Fibroblast of skin of left biceps (primary cell): ENCODE results near the gene ASTN2.

ENCODE experiments used
- DNase-seq, 2 experiments: peaks; one replicate each; pipeline ENCODE4 v3.0.0-alpha.2; 2013; ENCODE audit warnings: low read depth in 2 of 2

ASTN2 gene

GRCh38 chr9:116815835-116816234, 599.0 kb downstream of the ASTN2 start:
- DNase-seq, result no peak

GRCh38 chr9:116813031-116813300, 601.9 kb downstream of the ASTN2 start:
- DNase-seq, result no peak

- DNase-seq, result no peak
These were observed 602.4 kb downstream of the ASTN2 start for GRCh38 chr9:116812231-116813030.

GRCh38 chr9:116809656-116810055, 605.2 kb downstream of the ASTN2 start:
- no peak for DNase-seq

GRCh38 chr9:116806075-116806474, 608.8 kb downstream of the ASTN2 start:
- DNase-seq, result no peak

GRCh38 chr9:116800885-116801284, 614.0 kb downstream of the ASTN2 start:
- no peak for DNase-seq

GRCh38 chr9:116800074-116800473, 614.8 kb downstream of the ASTN2 start:
- DNase-seq, result no peak

GRCh38 chr9:116798521-116798920, 616.3 kb downstream of the ASTN2 start:
- no peak for DNase-seq

- no peak for DNase-seq
These were observed 617.6 kb downstream of the ASTN2 start for GRCh38 chr9:116797276-116797675.

GRCh38 chr9:116796669-116797068, 618.2 kb downstream of the ASTN2 start:
- DNase-seq, result no peak

GRCh38 chr9:116795821-116796220, 619.0 kb downstream of the ASTN2 start:
- no peak for DNase-seq

- DNase-seq, result no peak
These were observed 622.6 kb downstream of the ASTN2 start for GRCh38 chr9:116792271-116792670.

- no peak for DNase-seq
These were observed 623.5 kb downstream of the ASTN2 start for GRCh38 chr9:116791326-116791725.

- no peak for DNase-seq
These were observed 625.8 kb downstream of the ASTN2 start for GRCh38 chr9:116789081-116789480.

- DNase-seq, result no peak
These were observed 628.1 kb downstream of the ASTN2 start for GRCh38 chr9:116786737-116787136.

GRCh38 chr9:116777116-116777515, 637.7 kb downstream of the ASTN2 start:
- no peak for DNase-seq

- DNase-seq, result no peak
These were observed 640.3 kb downstream of the ASTN2 start for GRCh38 chr9:116774421-116775180.

GRCh38 chr9:116767219-116767618, 647.6 kb downstream of the ASTN2 start:
- DNase-seq, result no peak

GRCh38 chr9:116765011-116765410, 649.8 kb downstream of the ASTN2 start:
- DNase-seq, result no peak

GRCh38 chr9:116763770-116764169, 651.1 kb downstream of the ASTN2 start:
- no peak for DNase-seq

GRCh38 chr9:116760636-116761035, 654.2 kb downstream of the ASTN2 start:
- DNase-seq, result no peak

- no peak for DNase-seq
These were observed 657.8 kb downstream of the ASTN2 start for GRCh38 chr9:116757030-116757429.

GRCh38 chr9:116753389-116753788, 661.5 kb downstream of the ASTN2 start:
- no peak for DNase-seq
